GM12873 (cell line): ENCODE measurements around the gene CGN.

ENCODE experiments used
- TF ChIP-seq, protein P1 (sequence below): IDR thresholded peaks from 2 replicates; pipeline ENCODE4 v1.5.1; 2012; ENCODE audit warnings: low read depth, mild to moderate bottlenecking, moderate library complexity, low read length, control low read depth; ENCODE audit not compliant: insufficient read depth; ENCODE audit errors: missing control alignments

Gene CGN

DNA sequence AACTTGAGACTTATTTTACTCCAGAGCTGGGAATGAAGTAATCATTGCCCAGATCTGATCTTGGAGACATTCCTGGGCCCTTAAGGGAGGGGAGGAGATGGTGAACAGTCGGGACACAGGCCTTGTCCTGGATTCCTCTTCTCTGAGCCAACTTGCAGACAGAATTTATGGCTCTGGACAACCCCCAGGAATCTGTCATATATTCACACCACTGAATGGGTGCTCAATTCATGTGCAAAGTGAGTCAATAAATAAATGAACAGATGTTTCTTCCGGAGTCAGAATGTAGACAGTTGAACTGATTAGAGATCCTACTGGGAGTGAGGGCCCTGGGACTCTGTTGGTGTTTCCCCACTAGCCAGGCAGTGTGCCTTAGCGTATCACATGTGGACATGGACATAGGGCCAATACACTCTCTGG lies 31.5 kb downstream of the CGN start:
- TF ChIP-seq, protein P1, sequence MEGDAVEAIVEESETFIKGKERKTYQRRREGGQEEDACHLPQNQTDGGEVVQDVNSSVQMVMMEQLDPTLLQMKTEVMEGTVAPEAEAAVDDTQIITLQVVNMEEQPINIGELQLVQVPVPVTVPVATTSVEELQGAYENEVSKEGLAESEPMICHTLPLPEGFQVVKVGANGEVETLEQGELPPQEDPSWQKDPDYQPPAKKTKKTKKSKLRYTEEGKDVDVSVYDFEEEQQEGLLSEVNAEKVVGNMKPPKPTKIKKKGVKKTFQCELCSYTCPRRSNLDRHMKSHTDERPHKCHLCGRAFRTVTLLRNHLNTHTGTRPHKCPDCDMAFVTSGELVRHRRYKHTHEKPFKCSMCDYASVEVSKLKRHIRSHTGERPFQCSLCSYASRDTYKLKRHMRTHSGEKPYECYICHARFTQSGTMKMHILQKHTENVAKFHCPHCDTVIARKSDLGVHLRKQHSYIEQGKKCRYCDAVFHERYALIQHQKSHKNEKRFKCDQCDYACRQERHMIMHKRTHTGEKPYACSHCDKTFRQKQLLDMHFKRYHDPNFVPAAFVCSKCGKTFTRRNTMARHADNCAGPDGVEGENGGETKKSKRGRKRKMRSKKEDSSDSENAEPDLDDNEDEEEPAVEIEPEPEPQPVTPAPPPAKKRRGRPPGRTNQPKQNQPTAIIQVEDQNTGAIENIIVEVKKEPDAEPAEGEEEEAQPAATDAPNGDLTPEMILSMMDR: no peak

DNA sequence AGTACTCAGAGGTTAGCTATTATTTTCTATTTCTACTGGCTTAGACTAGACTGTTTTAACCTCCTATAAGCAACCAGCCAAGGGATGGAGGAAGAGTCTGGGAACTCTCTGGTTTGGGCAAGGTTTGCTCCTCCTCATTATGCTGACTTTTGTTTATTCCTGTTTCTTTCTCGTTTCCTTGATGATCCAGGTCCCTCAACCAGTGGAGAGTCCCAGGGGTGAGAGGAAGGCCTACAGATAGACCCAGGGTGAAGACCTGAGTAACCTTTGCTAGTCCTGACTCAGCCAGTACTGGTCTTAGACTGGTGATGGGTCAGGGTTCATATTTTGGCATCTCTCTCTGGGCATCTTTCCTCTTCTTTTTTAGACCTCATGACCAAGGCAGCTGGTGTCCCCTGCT lies 34.4 kb downstream of the CGN start:
- TF ChIP-seq, protein P1: no peak

DNA sequence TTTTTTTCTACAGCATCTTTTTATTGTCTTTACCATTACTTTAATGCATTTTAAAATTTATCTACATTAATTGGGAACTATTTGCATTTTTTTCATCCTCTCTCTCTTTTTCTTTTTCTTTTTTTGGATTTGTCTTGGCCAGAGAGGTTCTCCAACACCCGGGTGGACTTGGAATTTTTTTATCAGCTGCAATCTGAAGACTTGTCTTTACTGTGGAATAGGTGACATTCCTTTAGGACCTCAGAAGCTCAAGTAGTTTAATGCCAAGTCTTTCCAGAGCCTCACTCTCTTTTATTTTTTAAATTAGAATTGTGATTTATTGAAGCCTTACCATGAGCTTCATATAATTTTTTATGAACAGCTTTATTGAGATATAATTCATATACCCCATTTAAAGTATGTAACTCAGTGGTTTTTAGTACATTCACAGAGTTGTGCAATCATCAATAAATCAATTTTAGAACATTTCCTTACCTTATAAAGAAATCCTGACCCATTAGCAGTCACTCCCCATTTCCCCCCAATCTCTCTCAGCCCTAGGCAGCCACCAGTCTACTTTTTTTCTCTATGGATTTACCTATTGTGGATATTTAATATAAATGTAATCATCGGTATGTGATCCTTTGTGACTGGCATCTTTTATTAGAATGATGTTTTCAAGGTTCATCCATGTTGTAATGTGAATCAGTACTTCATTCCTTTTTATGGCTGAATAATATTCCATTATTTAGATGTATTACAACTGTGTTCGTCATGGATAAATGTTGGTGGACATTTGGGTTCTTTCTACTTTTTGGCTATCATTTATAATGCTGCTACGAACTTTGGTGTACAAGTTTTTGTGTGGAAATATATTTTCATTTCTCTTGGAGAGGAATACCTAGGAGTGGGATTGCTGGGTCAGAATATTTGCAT lies 35.1 kb downstream of the CGN start:
- TF ChIP-seq, protein P1: no peak

DNA sequence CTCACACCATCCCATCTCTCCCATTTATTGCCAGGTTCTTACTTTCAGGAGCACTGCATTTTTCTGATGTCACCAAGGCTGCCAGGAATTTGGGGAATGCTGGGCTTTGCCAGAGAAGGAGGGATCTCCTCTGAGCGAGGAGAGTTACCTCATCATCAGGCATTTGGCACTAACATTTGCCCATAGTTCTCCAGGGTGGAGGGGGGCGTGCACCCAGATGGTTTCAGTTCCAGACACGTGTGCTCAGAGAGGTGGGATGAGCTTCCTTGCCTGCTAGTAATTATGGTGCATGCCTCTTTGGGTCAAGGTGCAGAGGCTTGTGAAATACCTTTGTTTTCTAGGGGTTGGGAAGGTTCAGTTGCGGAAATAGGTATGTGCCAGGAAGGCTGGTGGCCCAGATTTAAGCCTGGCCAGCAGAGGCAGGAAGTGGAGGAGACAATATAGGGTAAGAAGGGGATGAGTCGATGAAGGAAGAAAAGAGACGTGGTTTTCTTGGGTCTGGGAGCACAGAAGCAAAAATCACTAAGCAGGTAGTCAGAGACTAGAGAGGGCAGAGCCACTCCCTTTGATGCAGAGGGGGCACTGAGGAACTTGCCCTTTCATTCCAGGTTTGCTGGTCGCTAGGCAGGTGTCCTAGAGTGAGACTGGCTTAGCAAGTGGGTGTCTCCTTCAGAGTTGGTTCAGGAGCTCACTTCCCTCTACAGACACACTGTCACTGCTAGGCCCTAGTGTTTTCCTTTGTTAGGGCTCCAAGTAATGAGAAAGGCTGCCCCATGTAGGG lies 36.1 kb downstream of the CGN start:
- TF ChIP-seq, protein P1: no peak

DNA sequence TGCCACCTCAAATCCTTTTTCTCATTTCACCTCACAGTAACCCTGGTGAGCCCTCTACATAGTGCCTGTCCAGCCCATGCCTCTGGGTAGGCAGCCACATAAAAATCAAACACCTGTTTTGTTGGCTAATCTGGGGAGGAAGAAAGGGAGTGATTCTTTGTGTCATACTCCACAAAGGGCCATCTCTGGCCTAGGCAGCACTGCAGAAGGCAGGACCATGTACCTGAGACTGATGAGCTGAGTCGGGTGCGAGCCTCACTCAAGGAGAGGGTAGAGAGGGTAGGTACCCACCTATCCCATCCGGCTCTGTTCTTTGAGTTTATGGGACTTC lies 36.7 kb downstream of the CGN start:
- TF ChIP-seq, protein P1: no peak

DNA sequence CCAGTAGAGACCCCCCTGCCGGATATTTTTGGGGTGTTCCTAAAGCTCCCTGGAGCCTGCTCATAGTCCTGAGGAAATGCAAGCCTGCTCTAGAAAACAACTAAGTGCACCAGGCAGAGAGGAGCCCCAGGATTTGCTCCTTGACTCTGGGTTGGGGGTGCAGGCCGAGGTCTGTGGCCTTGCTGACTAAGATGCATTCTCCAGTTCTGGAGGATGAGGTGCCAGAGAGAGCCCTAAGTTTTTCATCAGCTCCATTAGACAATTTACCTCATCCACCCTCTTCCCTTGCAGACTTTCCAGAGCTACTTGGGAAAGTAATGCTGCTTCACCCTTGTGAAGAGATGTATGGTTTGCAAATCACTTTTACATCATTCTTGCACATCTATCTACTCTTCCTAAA lies 38.0 kb downstream of the CGN start:
- TF ChIP-seq, protein P1: no peak

DNA sequence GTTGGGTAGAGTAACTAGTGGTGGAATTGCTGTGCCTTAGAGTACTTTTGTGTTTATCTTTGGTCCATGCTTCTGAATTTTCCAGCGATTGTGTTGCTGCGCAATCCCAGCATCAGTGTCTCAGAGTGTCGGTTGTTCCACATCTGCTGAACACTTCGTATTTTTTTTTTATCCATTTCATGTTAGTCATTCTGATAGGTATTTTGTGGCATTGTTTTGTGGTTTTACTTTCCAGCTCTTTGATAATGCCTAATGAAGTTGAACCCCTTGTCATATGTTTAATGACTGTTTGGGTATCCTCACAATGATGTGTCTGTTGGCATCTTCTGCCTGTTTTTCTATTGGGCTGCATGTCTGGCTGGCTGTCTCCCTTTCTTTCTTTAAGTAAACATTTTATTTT lies 42.5 kb downstream of the CGN start:
- TF ChIP-seq, protein P1: no peak
